Stomach (tissue), 9 donors: ENCODE data around the gene C3orf20. TPM values are rescaled to one million over a fixed set of nuclear protein-coding genes. Genes with fewer than 3 reads are reported as not detected.

Source experiments
- DNase-seq, 2 donors: peaks; one replicate each; pipeline versions ENCODE4 v3.0.0 to v3.0.0-alpha.2; 2013 to 2019
- H3K27ac ChIP-seq, 5 donors: fragments of 200-600 bp in 4 of 5; sonication (generic) in 4 of 5; one replicate each; pipeline ENCODE4 v1.5.1; 2013 to 2019; ENCODE audit warnings: mild to moderate bottlenecking in 1 of 5, moderate library complexity in 1 of 5
- H3K27me3 ChIP-seq, 3 donors: fragments of 200-600 bp; sonication (generic); one replicate each; pipeline ENCODE4 v1.5.1; 2017 to 2019; ENCODE audit warnings: mixed run types in 1 of 3
- H3K36me3 ChIP-seq, 4 donors: fragments of 200-600 bp; sonication (generic); 1 replicate in 3 of 4; 2 replicates in 1 of 4; pipeline ENCODE4 v1.5.1; 2016 to 2019
- H3K4me1 ChIP-seq, 4 donors: fragments of 200-600 bp; sonication (generic); one replicate each; pipeline ENCODE4 v1.5.1; 2016 to 2019
- H3K4me3 ChIP-seq, 4 donors: fragments of 200-600 bp; sonication (generic) in 3 of 4; one replicate each; pipeline ENCODE4 v1.5.1; 2016 to 2019; ENCODE audit warnings: mild to moderate bottlenecking in 1 of 4
- H3K9me3 ChIP-seq, 4 donors: fragments of 200-600 bp; sonication (generic); one replicate each; pipeline ENCODE4 v1.5.1; 2016 to 2019
- CTCF ChIP-seq, 7 experiments: fragments of 450-650 bp in 4 of 7; fragments of 200-600 bp in 3 of 7; sonication (generic) in 3 of 7; IDR thresholded peaks; one replicate each; pipeline ENCODE4 v1.5.1; 2016 to 2019; ENCODE audit warnings: antibody characterized with exemption in 7 of 7, control low read depth in 2 of 7, mild to moderate bottlenecking in 1 of 7
- EP300 ChIP-seq: sonication (generic); formaldehyde crosslinking; IDR thresholded peaks from one replicate; pipeline ENCODE4 v1.6.1; 2017; ENCODE audit warnings: antibody characterized with exemption
- POLR2A ChIP-seq, 4 donors: fragments of 450-650 bp; IDR thresholded peaks; one replicate each; pipeline ENCODE4 v1.6.1; 2016; ENCODE audit warnings: antibody characterized with exemption in 4 of 4, control low read depth in 2 of 4, mild to moderate bottlenecking in 1 of 4, moderate library complexity in 1 of 4
- POLR2AphosphoS5 ChIP-seq, 3 donors: sonication (generic); formaldehyde crosslinking; IDR thresholded peaks; one replicate each; pipeline ENCODE4 v1.6.1; 2016; ENCODE audit warnings: antibody characterized with exemption in 3 of 3
- WGBS, 5 donors: extraction: QIAGEN DNeasy Blood & Tissue Kit in 3 of 5; methylation state at CpG; one replicate each; pipeline versions ENCODE4 v1.1.5 to v1.1.7; 2013 to 2018; 5-methylcytosine and 5-hydroxymethylcytosine counted together
- intact Hi-C: fragments of 100-400 bp; cut with DNase I; formaldehyde crosslinking; loops from one replicate; pipeline ENCODE4 v1.15.1; 2023; ENCODE audit warnings: low total_unique reads
- polyA plus RNA-seq, 3 donors: library from polyadenylated mRNA; stranded (reverse); fragments of 200-250 nt; gene quantifications; one replicate each; pipeline ENCODE4 v1.2.3, GENCODE V29; 2013
- total RNA-seq, 5 donors: library from RNA; depleted of rRNA; stranded (reverse); fragments of >200 nt; gene quantifications; one replicate each; pipeline versions ENCODE4 v1.1.0 to v1.2.3, GENCODE V29; 2014 to 2016
- donor health status: healthy with polysubstance abuse.
- donor health status: Bipolar disorder and iron deficiency.
- donor health status: healthy.

The C3orf20 gene
- total and polyA plus RNA-seq, 8 donors: 0.37 TPM; not detected in 7

DNA sequence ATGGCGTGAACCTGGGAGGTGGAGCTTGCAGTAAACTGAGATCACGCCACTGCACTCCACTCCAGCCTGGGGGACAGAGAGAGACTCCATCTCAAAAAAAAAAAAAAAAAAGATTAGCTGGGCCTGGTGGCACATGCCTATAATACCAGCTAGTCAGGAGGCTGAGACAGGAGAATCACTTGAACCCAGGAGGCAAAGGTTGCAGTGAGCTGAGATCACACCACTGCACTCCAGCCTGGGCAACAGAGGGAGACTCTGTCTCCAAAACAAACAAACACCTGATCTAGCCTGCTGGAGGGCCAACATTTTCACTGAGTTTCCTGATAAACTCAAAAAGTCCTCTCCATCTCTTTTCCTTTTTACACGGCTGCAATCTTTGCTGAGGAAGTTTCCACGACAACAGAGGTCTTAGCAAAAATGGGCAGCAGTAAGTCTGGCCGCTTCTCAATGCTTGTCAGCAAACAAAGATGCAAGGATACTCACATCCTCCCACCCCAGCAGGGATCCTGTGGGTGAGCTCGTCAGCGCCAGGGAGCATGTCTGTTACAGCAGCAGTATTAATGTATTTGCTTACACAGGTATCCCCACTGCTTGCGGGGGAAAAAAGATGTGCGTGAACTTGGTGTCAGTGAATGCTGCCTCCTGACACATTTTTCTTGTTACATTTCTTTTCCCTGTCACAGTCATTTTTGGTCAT, 44.4 kb upstream of the C3orf20 start:
- intact Hi-C loops: no loop called here
- H3K27ac ChIP-seq: no peak overlapping the region
- peaks cover 0 to 13% (median 0%) of the 10 kb centered on the region in 3 donors for H3K27me3 ChIP-seq
- no peaks in the 10 kb centered on the region for H3K36me3 ChIP-seq
- 74 to 81% (median 77%) methylated on average over 9 of the region's 9 CpGs for WGBS, 5 donors
- peaks cover 0 to 4% (median 0%) of the 10 kb centered on the region in 4 donors for H3K4me1 ChIP-seq
- no peak for TF ChIP-seq POLR2AphosphoS5 (IDR thresholded peaks at IDR 0.05)
- H3K9me3 ChIP-seq: peaks cover 0 to 8% (median 2%) of the 10 kb centered on the region in 4 donors
- no peak overlapping the region for H3K4me3 ChIP-seq
- no peak for DNase-seq

DNA sequence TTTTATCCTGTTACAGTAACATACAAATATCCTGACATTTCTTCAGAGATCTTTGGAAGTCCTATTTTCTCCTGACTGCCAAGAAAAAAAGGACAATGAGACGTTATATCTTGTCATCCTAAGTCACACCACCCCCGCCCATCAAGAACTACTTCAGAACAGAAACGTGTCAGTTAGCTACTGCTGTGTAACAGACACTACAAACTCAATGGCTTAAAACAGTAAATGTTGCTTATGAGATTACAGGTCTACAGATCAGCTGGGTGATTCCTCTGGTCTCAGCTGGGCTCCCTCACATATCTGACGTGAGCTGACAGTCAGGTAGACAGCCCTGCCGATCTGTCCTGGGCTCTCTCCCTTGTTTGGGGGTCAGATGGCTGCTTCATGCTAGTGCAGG, 43.8 kb upstream of the C3orf20 start:
- Histone ChIP-seq H3K27ac (no peak overlapping the region), H3K4me3 (no peak overlapping the region), H3K27me3 (peaks cover 0 to 15% (median 0%) of the 10 kb centered on the region in 3 donors), H3K36me3 (no peaks in the 10 kb centered on the region), H3K4me1 (peaks cover 0 to 4% (median 0%) of the 10 kb centered on the region in 4 donors), H3K9me3 (peaks cover 0 to 8% (median 2%) of the 10 kb centered on the region in 4 donors)
- intact Hi-C loops: no loop called here
- no peak for DNase-seq
- 82 to 90% (median 84%) methylated on average over 5 of the region's 5 CpGs for WGBS, 5 donors
- TF ChIP-seq POLR2AphosphoS5 (IDR thresholded peaks at IDR 0.05) (no peak), POLR2A (IDR thresholded peaks at IDR 0.05) (no peak), CTCF (IDR thresholded peaks at IDR 0.05) (no peak), EP300 (no peak)

GRCh38 chr3:14631687-14632441, 43.1 kb upstream of the C3orf20 start:
- peaks cover 0 to 4% (median 0%) of the 10 kb centered on the region in 4 donors for H3K4me1 ChIP-seq
- intact Hi-C loops: no loop called here
- no peaks in the 10 kb centered on the region for H3K36me3 ChIP-seq
- TF ChIP-seq POLR2A (IDR thresholded peaks at IDR 0.05): no peak
- no peak for TF ChIP-seq CTCF (IDR thresholded peaks at IDR 0.05)
- TF ChIP-seq EP300: no peak
- no peak for TF ChIP-seq POLR2AphosphoS5 (IDR thresholded peaks at IDR 0.05)
- H3K9me3 ChIP-seq: peaks cover 0 to 8% (median 2%) of the 10 kb centered on the region in 4 donors
- peaks cover 0 to 22% (median 0%) of the 10 kb centered on the region in 3 donors for H3K27me3 ChIP-seq
- DNase-seq: no peak
- WGBS, 5 donors: 72 to 79% (median 79%) methylated on average over 6 to 8 of the region's 8 CpGs
- no peak overlapping the region for H3K4me3 ChIP-seq
- H3K27ac ChIP-seq: no peak overlapping the region

DNA sequence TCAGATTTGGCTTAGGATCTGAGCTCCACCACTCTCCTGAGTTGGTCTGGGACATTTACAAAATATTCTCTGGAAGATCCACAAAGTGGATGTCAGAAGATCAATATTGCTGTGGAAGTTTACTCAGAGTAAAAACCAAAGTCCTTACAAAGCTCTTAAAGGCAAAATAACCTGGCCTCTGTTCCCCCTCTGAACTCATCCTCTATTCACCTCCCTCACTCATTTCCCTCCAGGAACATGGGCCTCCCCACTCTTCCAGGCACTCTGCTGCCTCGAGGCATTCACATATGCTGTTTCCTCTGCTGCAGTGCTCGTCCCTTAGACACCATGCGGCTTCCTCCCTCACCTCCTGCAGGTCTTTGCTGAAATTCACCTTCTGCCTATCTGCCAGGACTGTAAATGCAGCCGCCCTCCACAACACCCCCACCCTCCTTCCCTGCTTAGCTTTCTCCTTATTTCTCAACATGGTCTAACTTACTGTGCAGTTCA, 42.5 kb upstream of the C3orf20 start:
- Histone ChIP-seq H3K36me3 (no peaks in the 10 kb centered on the region), H3K4me3 (no peak overlapping the region), H3K9me3 (peaks cover 0 to 8% (median 2%) of the 10 kb centered on the region in 4 donors), H3K27me3 (peaks cover 0 to 22% (median 0%) of the 10 kb centered on the region in 3 donors), H3K27ac (no peak overlapping the region), H3K4me1 (peaks cover 0 to 4% (median 0%) of the 10 kb centered on the region in 4 donors)
- DNase-seq: no peak
- intact Hi-C loops: no loop called here
- TF ChIP-seq EP300 (no peak), POLR2A (IDR thresholded peaks at IDR 0.05) (no peak), POLR2AphosphoS5 (IDR thresholded peaks at IDR 0.05) (no peak), CTCF (IDR thresholded peaks at IDR 0.05) (no peak)
- WGBS, 5 donors: 44 to 61% (median 59%) methylated on average over 4 of the region's 4 CpGs
